Measurements from ENCODE around the gene IL17B.

IL17B gene

DNA sequence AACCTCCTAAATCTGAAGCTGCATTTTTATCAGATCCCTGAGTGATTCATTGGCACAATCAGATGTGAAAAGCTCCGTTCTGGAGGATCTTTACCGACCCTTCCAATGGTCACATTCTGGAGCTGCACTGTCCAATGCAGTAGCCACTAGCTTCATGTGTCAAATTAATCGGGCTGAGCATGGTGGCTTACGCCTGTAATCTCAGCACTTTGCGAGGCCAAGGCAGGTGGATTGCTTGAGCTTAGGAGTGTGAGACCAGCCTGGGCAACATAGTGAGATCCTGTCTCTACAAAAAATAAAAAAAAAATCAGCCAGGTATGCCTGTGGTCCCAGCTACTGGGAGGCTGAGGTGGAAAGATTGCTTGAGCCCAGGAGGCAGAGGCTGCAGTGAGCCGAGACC, 3.7 kb downstream of the IL17B start:
- H3K9me3 ChIP-seq (ENCODE audit: control insufficient read depth, insufficient read depth, low read length), result no peaks in the 10 kb centered on the region

DNA sequence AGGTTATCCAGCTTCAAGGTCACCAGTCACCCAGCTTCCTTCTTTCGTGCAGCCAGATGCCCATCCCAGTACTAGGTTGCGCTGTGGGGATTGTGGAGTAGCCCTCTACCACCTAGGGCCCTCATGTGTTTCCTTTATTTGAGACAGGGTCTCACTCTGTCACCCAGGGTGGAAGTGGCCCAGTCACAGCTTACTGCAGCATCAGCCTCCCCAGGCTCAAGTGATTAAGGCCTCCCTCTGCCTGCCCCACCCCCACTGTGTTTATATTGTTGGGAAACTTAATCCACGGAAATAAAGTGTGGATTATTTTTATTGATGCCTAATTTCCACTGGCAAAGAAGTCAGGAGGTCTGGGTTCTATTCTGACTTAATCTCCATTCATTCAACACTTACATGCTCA, 4.3 kb downstream of the IL17B start:
- no peaks in the 10 kb centered on the region for H3K9me3 ChIP-seq (ENCODE audit: control insufficient read depth, insufficient read depth, low read length)
- H4K20me1 ChIP-seq (ENCODE audit: control insufficient read depth, insufficient read depth, low read depth, low read length), result peaks cover 3% of the 10 kb centered on the region; the same call in 1 of the 2 replicates
- no peaks in the 10 kb centered on the region for H3K9me2 ChIP-seq (replicated peaks; ENCODE audit: control insufficient read depth, low read length)
- no peak overlapping the region for H3K4me2 ChIP-seq (ENCODE audit: low read length)
- TF ChIP-seq EZH2phosphoT487 (IDR thresholded peaks at IDR 0.05; ENCODE audit: borderline replicate concordance, low read length), result no peak
- TF ChIP-seq, protein P1, sequence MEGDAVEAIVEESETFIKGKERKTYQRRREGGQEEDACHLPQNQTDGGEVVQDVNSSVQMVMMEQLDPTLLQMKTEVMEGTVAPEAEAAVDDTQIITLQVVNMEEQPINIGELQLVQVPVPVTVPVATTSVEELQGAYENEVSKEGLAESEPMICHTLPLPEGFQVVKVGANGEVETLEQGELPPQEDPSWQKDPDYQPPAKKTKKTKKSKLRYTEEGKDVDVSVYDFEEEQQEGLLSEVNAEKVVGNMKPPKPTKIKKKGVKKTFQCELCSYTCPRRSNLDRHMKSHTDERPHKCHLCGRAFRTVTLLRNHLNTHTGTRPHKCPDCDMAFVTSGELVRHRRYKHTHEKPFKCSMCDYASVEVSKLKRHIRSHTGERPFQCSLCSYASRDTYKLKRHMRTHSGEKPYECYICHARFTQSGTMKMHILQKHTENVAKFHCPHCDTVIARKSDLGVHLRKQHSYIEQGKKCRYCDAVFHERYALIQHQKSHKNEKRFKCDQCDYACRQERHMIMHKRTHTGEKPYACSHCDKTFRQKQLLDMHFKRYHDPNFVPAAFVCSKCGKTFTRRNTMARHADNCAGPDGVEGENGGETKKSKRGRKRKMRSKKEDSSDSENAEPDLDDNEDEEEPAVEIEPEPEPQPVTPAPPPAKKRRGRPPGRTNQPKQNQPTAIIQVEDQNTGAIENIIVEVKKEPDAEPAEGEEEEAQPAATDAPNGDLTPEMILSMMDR (IDR thresholded peaks at IDR 0.05; ENCODE audit: low read depth, low read length, poor library complexity, severe bottlenecking), result no peak
- no peaks in the 10 kb centered on the region for H3F3A ChIP-seq (ENCODE audit: control insufficient read depth, insufficient read depth)
- H3K4me3 ChIP-seq (ENCODE audit: low read length), result no peak overlapping the region
- no peaks in the 10 kb centered on the region for H3K4me1 ChIP-seq (ENCODE audit: control insufficient read depth, low read length)
- no peaks in the 10 kb centered on the region for H3K79me2 ChIP-seq (ENCODE audit: control insufficient read depth, low read length)
- no peak overlapping the region for H3K27ac ChIP-seq (ENCODE audit: low read depth, low read length)
- no peaks in the 10 kb centered on the region for H3K27me3 ChIP-seq (ENCODE audit: control insufficient read depth, low read length)
- peaks cover 10% of the 10 kb centered on the region for H3K36me3 ChIP-seq (ENCODE audit: control insufficient read depth, low read length)

More for the DNA sequence above, 3.7 kb downstream of the IL17B start:
- no peak overlapping the region for H3K4me3 ChIP-seq (ENCODE audit: low read length)
- H4K20me1 ChIP-seq (ENCODE audit: control insufficient read depth, insufficient read depth, low read depth, low read length), result peaks cover 3% of the 10 kb centered on the region; the same call in 1 of the 2 replicates
- H3F3A ChIP-seq (ENCODE audit: control insufficient read depth, insufficient read depth), result no peaks in the 10 kb centered on the region
- H3K4me1 ChIP-seq (ENCODE audit: control insufficient read depth, low read length), result no peaks in the 10 kb centered on the region
- H3K79me2 ChIP-seq (ENCODE audit: control insufficient read depth, low read length), result no peaks in the 10 kb centered on the region
- TF ChIP-seq, protein P1 (IDR thresholded peaks at IDR 0.05; ENCODE audit: low read depth, low read length, poor library complexity, severe bottlenecking), result no peak
- no peak for TF ChIP-seq EZH2phosphoT487 (IDR thresholded peaks at IDR 0.05; ENCODE audit: borderline replicate concordance, low read length)
- H3K36me3 ChIP-seq (ENCODE audit: control insufficient read depth, low read length), result peaks cover 8% of the 10 kb centered on the region
- H3K4me2 ChIP-seq (ENCODE audit: low read length), result no peak overlapping the region
- no peaks in the 10 kb centered on the region for H3K27me3 ChIP-seq (ENCODE audit: control insufficient read depth, low read length)
- H3K9me2 ChIP-seq (replicated peaks; ENCODE audit: control insufficient read depth, low read length), result no peaks in the 10 kb centered on the region
- no peak overlapping the region for H3K27ac ChIP-seq (ENCODE audit: low read depth, low read length)

DNA sequence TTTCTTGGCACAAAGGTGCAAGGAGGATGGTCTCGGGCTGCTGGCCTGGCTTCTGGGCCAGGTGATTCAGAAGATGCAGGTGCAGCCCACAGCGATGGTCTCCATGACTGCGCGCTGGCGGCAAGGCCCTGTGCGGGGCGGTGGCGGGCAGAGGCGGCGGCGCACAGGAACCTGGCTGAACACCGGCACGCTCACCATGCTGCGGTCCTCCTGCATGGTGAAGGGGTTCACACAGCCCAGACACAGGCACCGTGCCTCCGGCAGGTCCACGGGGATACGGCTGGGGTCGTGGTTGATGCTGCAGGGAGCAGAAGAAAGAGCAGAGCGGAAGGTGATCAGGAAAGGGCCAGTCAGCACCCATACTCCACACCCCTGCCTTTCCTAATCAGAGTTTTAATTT, 4.8 kb downstream of the IL17B start:
- Histone ChIP-seq H3K4me2 (ENCODE audit: low read length) (no peak overlapping the region), H3K27me3 (ENCODE audit: control insufficient read depth, low read length) (no peaks in the 10 kb centered on the region), H3K36me3 (ENCODE audit: control insufficient read depth, low read length) (peaks cover 10% of the 10 kb centered on the region), H3K4me1 (ENCODE audit: control insufficient read depth, low read length) (no peaks in the 10 kb centered on the region), H3K9me3 (ENCODE audit: control insufficient read depth, insufficient read depth, low read length) (no peaks in the 10 kb centered on the region), H3K9me2 (replicated peaks; ENCODE audit: control insufficient read depth, low read length) (no peaks in the 10 kb centered on the region), H3F3A (ENCODE audit: control insufficient read depth, insufficient read depth) (no peaks in the 10 kb centered on the region), H3K4me3 (ENCODE audit: low read length) (no peak overlapping the region), H3K27ac (ENCODE audit: low read depth, low read length) (no peak overlapping the region), H4K20me1 (ENCODE audit: control insufficient read depth, insufficient read depth, low read depth, low read length) (peaks cover 3% of the 10 kb centered on the region; the same call in 1 of the 2 replicates), H3K79me2 (ENCODE audit: control insufficient read depth, low read length) (no peaks in the 10 kb centered on the region)
- TF ChIP-seq EZH2phosphoT487 (IDR thresholded peaks at IDR 0.05; ENCODE audit: borderline replicate concordance, low read length), result no peak
- TF ChIP-seq, protein P1 (IDR thresholded peaks at IDR 0.05; ENCODE audit: low read depth, low read length, poor library complexity, severe bottlenecking), result no peak

Data from DOHH2 (cell line).